HG02981 (cell line): ENCODE measurements around the gene CCT5.

ENCODE experiments used
- ATAC-seq: cut with Tn5 transposase; IDR thresholded peaks from one replicate; pipeline ENCODE4 v1.9.1; 2021; ENCODE audit warnings: mild to moderate bottlenecking, moderate library complexity; ENCODE audit not compliant: unreplicated experiment

CCT5 gene

GRCh38 chr5:10249948-10250805, at the start of gene CCT5:
Gene CCT5 (plus strand): TSS chr5:10250280. CDS start chr5:10250341, 61 bp downstream.
- ATAC-seq = peak; percentile 78

- no peak for ATAC-seq
Observed at GRCh38 chr5:10201223-10201868, 48.7 kb upstream of the CCT5 start.

- ATAC-seq = no peak
Observed at GRCh38 chr5:10202089-10202910, 47.8 kb upstream of the CCT5 start.

DNA sequence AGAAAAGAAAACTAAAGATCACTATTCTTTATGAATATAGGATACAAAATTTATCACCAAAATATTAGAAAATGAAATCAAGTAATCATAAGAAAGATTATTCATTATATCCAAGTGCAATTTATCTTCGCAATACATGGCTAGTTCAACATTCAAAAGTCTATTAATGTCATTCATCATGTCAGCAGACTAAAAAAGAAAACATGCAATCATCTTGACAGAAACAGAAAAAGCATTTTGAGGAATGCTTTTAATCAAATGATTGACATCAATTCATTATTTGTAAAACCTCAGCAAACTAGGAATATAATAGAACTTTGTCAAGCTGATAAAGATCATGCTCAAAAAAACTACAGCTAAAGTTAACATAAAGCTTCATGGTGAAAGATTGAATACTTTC, 41.1 kb upstream of the CCT5 start:
- no peak for ATAC-seq

DNA sequence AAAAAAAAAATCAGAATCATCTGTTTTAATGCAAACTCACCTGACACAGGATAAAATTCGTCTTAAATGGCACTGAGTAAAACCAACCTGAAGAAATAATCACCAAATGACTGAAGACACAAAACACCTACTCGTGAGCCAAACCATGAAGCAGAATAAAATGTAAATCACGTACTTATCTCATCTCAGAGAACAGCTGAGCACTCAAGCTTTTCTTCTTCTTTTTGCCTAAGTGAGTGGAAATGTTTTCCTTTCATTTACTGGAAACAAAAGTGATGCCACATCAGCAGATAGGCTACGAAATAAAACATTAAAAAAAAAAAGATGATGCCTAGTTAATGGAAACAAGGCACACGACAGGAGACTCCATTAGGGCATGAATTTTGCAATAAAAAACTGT, 36.8 kb upstream of the CCT5 start:
- ATAC-seq = no peak

DNA sequence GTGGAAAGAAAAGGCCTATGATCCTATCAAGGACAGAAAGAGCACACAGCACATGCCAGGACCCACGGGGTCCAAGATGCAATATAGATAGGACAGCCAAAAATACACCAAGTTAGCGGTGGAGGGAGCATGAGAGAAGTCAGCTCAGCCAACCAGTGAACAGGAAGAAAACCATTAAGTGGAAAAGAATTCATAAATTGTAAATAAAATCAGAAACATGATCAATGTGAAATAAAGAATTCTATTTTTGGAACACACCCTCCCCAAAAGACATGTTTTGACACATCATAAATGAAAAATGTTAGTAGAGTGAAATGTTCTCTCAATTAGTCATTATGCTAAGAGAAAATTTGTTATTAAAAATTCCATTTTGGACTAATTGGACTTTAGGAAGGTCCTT, 36.0 kb upstream of the CCT5 start:
- ATAC-seq = no peak

GRCh38 chr5:10215366-10215765, 34.7 kb upstream of the CCT5 start:
- no peak for ATAC-seq

DNA sequence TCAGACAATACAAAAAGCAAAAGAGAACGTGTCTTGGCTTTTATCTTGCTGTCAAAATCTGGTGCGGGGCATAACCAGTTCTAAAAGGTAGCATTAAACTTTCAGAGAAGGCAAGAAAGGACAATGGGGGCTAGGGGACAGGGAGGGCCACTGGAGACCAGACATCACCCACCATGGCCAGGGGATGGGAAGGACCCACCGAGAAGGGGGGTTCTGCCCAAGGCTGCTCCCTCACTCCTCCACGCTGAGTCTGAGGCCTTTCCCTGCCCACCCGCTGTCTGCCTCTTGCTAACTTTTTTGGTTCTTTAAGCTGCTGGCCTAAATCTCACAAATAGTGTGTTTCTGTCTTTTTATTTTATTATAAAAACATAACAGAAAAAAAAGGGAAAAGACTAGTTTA, 34.0 kb upstream of the CCT5 start:
- no peak for ATAC-seq

DNA sequence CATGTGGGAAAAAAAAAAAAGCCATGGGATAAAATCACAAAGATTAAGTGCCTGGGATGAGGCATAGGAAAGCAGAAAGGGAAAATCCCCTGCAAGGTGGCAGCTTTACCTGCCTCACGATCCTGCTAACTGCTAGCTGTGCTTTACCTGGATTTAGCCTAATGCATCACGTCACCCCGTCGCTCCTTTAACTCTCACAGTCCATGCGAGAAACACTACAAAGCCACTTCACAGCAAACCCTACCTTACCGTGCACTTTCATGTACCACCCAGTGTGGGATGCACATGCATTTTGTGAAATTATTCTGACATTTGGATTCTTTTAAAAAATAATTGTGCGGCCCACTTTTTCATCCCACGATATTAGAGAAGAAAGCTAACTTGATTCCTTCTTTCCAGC, 31.4 kb upstream of the CCT5 start:
- ATAC-seq = no peak

DNA sequence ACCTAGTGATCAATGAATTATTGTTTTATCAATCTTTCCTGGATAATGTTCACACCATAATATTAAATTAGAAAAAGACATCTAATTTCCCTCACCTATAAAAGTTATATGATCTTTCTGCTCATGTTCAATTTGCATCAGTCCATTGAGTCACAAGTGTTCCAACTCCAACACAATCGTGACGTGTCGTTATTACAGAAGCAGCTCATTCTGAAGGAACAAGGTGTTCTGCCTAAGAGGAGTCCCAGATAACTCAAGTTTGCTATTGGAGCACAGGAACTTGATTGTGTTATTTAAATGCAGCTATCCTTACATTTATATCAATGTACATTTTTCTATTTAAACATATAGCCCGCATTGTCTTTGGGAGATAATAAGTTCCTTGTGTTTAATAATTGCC, 31.0 kb upstream of the CCT5 start:
- no peak for ATAC-seq

DNA sequence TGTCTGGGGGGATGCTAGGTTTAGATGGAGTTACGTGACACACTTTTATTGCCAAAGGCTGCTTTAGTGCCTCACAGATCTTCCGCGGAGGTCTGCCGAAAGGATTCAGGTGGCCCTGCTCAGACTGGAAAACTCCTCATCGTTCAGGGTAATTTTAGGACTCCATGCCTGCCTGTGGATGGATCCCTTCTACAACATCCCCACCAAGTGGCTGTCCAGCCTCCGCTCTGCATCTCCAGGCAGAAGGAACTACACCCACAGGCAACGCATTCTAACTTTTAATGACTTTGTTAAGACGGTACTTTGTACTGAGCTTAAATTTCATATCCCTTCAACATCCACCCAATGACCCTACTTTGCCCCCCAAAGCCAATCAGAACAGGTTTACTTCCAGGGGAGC, 29.8 kb upstream of the CCT5 start:
- ATAC-seq = no peak

DNA sequence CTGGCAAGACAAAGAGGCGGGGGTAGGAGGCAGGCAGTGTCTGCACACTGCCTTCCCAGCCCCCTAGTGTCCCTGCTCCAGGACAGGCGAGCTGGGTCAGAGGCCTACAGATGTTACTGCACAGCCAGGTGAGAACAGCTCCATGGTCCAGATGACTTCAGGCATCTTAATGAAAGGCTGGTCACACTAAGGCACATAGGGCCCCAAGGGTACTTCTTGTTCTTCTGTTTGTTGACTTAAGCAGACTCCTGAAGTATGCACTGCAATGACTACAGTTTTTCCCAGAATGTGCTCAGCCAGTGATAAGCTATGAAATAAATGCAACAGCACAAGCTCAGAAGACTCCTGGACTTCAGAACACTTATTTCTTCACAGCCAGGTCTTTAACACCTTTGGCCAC, 27.8 kb upstream of the CCT5 start:
- ATAC-seq = no peak

GRCh38 chr5:10227379-10227778, 22.7 kb upstream of the CCT5 start:
- ATAC-seq = no peak

GRCh38 chr5:10228288-10228687, 21.8 kb upstream of the CCT5 start:
- no peak for ATAC-seq

DNA sequence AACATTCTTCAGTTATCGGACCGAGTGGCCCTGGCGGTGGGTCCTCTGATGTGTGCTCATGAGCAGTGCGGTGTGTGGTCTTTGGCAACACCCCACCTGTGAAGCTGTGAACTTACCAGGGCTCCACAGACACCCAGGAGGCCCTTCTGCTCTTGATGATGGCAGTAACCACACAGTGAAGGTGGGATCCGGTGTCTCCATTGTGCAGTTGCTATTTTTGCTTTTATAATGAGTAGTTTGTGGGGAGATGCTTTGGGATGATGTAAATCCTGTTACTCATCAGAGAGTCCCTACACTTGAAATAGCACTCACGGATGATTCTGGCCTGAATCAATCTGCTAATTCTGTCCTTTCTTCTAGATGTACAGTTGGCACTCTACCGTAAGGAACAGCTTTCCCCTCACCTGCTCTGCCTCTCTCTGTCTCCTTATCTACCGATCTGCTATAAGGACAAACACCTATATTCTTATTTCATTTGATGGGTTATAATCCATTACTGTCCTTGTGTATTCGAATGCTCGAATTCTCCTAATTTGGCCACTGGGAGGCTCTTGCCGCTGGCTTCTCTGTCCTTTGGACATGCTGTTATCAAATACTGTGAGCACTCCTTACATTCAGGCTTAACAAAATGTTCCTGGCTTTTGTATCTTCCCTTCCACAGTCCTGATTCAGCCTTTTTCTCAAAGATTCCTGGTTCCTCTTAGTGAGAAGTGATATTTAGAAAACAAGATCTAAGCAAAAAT, 20.6 kb upstream of the CCT5 start:
- no peak for ATAC-seq

- ATAC-seq = no peak
Observed at GRCh38 chr5:10232386-10232785, 17.7 kb upstream of the CCT5 start.

DNA sequence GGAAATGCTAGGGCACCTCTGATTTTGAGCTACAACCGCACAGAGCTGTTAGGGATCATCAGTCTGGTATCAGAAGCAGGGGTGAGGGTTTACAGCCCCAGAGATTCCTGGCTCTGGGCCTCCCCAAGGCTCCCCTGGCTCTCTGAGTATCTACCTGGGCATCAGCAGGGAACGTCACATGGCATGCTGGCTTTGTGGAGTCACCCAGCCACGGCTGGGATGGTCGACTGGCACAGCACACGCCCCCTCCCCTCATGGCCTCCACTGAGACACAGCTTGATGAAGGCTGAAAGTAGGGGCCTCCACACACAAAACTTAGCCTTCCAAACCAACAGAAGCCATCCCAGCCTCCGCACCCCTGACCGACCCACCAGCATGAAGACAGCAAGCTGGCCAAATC, 17.1 kb upstream of the CCT5 start:
- ATAC-seq = no peak

GRCh38 chr5:10233505-10233904, 16.6 kb upstream of the CCT5 start:
- no peak for ATAC-seq

DNA sequence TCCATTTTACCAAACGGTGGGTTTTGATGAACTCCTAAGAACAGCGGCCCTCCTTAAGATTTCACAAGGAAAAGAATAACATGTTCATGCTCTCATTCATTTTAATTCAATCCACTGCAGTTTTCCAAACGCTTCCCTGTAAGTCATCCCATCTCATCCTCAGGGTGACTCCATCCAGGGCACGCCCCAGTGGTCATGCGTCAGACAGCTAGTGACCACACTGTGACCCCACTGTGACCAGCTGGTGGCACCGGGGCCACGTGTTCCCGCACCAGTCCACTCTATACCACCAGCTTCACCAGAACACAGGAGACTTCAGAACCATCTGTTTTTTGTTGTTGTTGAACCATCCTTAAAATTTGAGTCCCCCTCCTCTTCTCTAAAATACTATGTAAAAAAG, 14.7 kb upstream of the CCT5 start:
- no peak for ATAC-seq

DNA sequence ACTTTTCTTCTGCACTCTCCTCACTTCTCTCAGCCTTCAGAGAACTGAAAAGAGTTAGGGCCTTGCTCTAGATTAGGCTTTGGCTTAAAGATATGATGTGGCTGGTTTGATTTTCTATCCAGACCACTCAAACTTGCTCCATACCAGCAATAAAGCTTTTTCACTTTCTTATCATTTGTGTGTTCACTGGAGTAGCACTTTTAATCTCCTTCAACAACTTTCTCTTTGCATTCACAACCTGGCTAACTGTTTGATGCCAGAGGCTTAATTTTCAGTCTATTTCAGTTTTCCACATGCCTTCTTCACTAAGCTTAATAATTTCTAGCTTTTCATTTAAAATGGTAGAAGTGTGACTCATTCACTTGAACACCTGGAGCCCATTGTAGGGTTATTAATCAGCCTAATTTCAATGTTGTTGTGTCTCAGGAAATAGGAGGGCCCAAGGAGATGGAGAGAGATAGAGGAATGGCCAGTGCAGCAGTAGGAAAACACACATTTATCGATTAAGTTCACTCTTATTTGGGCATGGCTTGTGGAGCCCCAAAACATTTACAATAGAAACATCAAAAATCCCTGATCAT, 6.3 kb upstream of the CCT5 start:
- ATAC-seq = peak; percentile 66
